Breast epithelium (tissue), 4 donors: ENCODE data around the gene EFNA4. TPM values are rescaled to one million over a fixed set of nuclear protein-coding genes. Genes with fewer than 3 reads are reported as not detected.

ENCODE experiments used
- DNase-seq, 2 donors: peaks; one replicate each; pipeline ENCODE4 v3.0.0-alpha.2; 2019; ENCODE audit warnings: low spot score in 2 of 2
- H3K27ac ChIP-seq, 2 donors: fragments of 200-600 bp; sonication (generic) in 1 of 2; one replicate each; pipeline ENCODE4 v1.5.1; 2016 to 2019; ENCODE audit warnings: mild to moderate bottlenecking in 1 of 2
- H3K27me3 ChIP-seq, 2 donors: fragments of 200-600 bp; sonication (generic) in 1 of 2; one replicate each; pipeline versions ENCODE4 v1.5.1 to v1.6.0; 2017 to 2019; ENCODE audit warnings: control low read depth in 1 of 2, mild to moderate bottlenecking in 1 of 2
- H3K36me3 ChIP-seq: fragments of 200-600 bp; one replicate; pipeline ENCODE4 v1.5.1; 2019
- H3K4me1 ChIP-seq, 2 donors: fragments of 200-600 bp; sonication (generic); one replicate each; pipeline ENCODE4 v1.5.1; 2016 to 2019; ENCODE audit warnings: control low read depth in 1 of 2
- H3K4me3 ChIP-seq, 3 donors: fragments of 200-600 bp; sonication (generic); 1 replicate in 2 of 3; 2 replicates in 1 of 3; pipeline ENCODE4 v1.5.1; 2016 to 2019; ENCODE audit warnings: mild to moderate bottlenecking in 3 of 3, moderate library complexity in 2 of 3
- H3K9me3 ChIP-seq, 2 donors: fragments of 200-600 bp; sonication (generic) in 1 of 2; one replicate each; pipeline ENCODE4 v1.5.1; 2016 to 2019; ENCODE audit warnings: control low read depth in 1 of 2
- POLR2A ChIP-seq: fragments of 450-650 bp; IDR thresholded peaks from one replicate; pipeline ENCODE4 v1.6.1; 2016; ENCODE audit warnings: antibody characterized with exemption, mild to moderate bottlenecking, moderate library complexity
- POLR2AphosphoS5 ChIP-seq, 3 donors: sonication (generic); formaldehyde crosslinking; IDR thresholded peaks; one replicate each; pipeline ENCODE4 v1.6.1; 2017; ENCODE audit warnings: antibody characterized with exemption in 3 of 3
- intact Hi-C: fragments of 100-400 bp; cut with DNase I; formaldehyde crosslinking; loops from one replicate; pipeline ENCODE4 v1.15.1; 2023; ENCODE audit warnings: low total_unique reads
- total RNA-seq, 3 donors: library from RNA; depleted of rRNA; stranded (reverse); fragments of >200 nt; gene quantifications; one replicate each; pipeline ENCODE4 v1.1.0, GENCODE V29; 2016
- TF ChIP-seq, protein P1 (sequence below), 3 donors: fragments of 450-650 bp; IDR thresholded peaks; one replicate each; pipeline ENCODE4 v1.5.1; 2016 to 2017; ENCODE audit warnings: antibody characterized with exemption in 3 of 3, mild to moderate bottlenecking in 3 of 3, moderate library complexity in 3 of 3

Gene EFNA4
- total RNA-seq, 3 donors from 2014 or later: 4.8 to 26.6 (median 23.9) TPM

GRCh38 chr1:155038602-155039307 lies 24.8 kb upstream of the EFNA4 start:
- Histone ChIP-seq H3K27ac (peak overlapping the region; percentile 75 to 90), H3K36me3 (no peaks in the 10 kb centered on the region)
- intact Hi-C loops: no loop called here

GRCh38 chr1:155039308-155039669 lies 24.3 kb upstream of the EFNA4 start:
- no peak overlapping the region for H3K4me3 ChIP-seq
- TF ChIP-seq POLR2AphosphoS5 (IDR thresholded peaks at IDR 0.05) (no peak), POLR2A (no peak)
- TF ChIP-seq, protein P1, sequence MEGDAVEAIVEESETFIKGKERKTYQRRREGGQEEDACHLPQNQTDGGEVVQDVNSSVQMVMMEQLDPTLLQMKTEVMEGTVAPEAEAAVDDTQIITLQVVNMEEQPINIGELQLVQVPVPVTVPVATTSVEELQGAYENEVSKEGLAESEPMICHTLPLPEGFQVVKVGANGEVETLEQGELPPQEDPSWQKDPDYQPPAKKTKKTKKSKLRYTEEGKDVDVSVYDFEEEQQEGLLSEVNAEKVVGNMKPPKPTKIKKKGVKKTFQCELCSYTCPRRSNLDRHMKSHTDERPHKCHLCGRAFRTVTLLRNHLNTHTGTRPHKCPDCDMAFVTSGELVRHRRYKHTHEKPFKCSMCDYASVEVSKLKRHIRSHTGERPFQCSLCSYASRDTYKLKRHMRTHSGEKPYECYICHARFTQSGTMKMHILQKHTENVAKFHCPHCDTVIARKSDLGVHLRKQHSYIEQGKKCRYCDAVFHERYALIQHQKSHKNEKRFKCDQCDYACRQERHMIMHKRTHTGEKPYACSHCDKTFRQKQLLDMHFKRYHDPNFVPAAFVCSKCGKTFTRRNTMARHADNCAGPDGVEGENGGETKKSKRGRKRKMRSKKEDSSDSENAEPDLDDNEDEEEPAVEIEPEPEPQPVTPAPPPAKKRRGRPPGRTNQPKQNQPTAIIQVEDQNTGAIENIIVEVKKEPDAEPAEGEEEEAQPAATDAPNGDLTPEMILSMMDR (IDR thresholded peaks at IDR 0.05): no peak
- DNase-seq: no peak
- intact Hi-C loops: no loop called here
- H3K4me1 ChIP-seq: peaks cover 0 to 8% of the 10 kb centered on the region in 2 donors
- peak overlapping the region; percentile 75 to 90 for H3K27ac ChIP-seq
- no peaks in the 10 kb centered on the region for H3K27me3 ChIP-seq
- H3K9me3 ChIP-seq: no peaks in the 10 kb centered on the region
- H3K36me3 ChIP-seq: no peaks in the 10 kb centered on the region

More at GRCh38 chr1:155038602-155039307, 24.8 kb upstream of the EFNA4 start:
- no peaks in the 10 kb centered on the region for H3K27me3 ChIP-seq
- TF ChIP-seq POLR2AphosphoS5 (IDR thresholded peaks at IDR 0.05) (no peak), POLR2A (no peak)
- TF ChIP-seq, protein P1 (IDR thresholded peaks at IDR 0.05): no peak
- peak in 1 of 2 donors; percentile 82 for DNase-seq
- peaks cover 0 to 8% of the 10 kb centered on the region in 2 donors for H3K4me1 ChIP-seq
- H3K4me3 ChIP-seq: no peak overlapping the region
- no peaks in the 10 kb centered on the region for H3K9me3 ChIP-seq

GRCh38 chr1:155040358-155041093 lies 23.0 kb upstream of the EFNA4 start:
- no peak overlapping the region for H3K4me3 ChIP-seq
- H3K4me1 ChIP-seq: peaks cover 8 to 12% of the 10 kb centered on the region in 2 donors
- TF ChIP-seq, protein P1 (IDR thresholded peaks at IDR 0.05): no peak
- TF ChIP-seq POLR2AphosphoS5 (IDR thresholded peaks at IDR 0.05): no peak
- TF ChIP-seq POLR2A: no peak
- H3K9me3 ChIP-seq: no peaks in the 10 kb centered on the region
- DNase-seq: no peak
- no peak overlapping the region for H3K27ac ChIP-seq
- no peaks in the 10 kb centered on the region for H3K27me3 ChIP-seq
- H3K36me3 ChIP-seq: no peaks in the 10 kb centered on the region
- intact Hi-C loops: no loop called here

DNA sequence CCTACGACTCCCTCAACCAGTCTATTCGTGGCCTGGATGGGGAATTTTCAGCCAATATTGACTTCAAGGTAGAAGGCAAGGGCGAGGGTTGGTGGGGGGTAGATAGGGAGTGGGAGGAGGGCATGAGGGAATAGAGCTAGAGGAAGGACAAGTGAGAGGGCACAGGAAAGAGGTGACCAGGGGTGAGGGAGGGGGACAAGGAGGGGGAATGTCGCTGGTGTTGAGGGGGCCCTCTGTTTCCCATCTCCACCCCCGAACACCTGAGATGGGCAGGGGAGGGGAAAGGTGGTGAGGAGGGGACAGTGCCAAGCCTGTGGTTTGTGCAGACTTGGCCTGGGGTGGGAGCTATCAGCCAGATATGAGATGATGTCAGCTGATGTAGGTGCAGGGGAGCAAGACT lies 20.8 kb upstream of the EFNA4 start:
- DNase-seq: no peak
- intact Hi-C loops: no loop called here
- no peaks in the 10 kb centered on the region for H3K27me3 ChIP-seq
- TF ChIP-seq, protein P1 (IDR thresholded peaks at IDR 0.05): no peak
- TF ChIP-seq POLR2AphosphoS5 (IDR thresholded peaks at IDR 0.05) (no peak), POLR2A (no peak)
- H3K36me3 ChIP-seq: no peaks in the 10 kb centered on the region
- H3K27ac ChIP-seq: no peak overlapping the region
- no peak overlapping the region for H3K4me3 ChIP-seq
- no peaks in the 10 kb centered on the region for H3K9me3 ChIP-seq
- peaks cover 8 to 12% of the 10 kb centered on the region in 2 donors for H3K4me1 ChIP-seq

DNA sequence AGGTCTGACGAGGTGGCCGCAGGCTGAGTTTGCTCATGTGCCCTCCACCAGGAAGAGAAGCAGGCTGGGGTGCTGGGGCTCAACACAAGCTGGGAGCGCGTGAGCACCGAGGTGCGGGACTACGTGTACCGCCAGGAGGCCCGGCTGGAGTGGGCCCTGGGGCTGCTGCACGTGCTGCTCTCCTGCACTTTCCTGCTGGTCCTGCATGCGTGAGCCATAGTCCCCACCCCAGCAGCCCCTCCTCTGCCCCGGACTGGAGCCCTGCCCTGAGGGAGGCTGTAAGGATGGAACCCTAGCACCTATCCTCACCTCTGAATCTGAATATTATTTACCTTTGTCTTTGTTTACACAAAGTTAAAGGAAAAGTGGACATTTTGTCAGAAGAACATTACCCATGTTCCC lies 20.2 kb upstream of the EFNA4 start:
- DNase-seq: no peak
- TF ChIP-seq, protein P1 (IDR thresholded peaks at IDR 0.05): no peak
- TF ChIP-seq POLR2AphosphoS5 (IDR thresholded peaks at IDR 0.05) (no peak), POLR2A (no peak)
- Histone ChIP-seq H3K27me3 (no peaks in the 10 kb centered on the region), H3K4me1 (peaks cover 8 to 12% of the 10 kb centered on the region in 2 donors), H3K4me3 (no peak overlapping the region), H3K27ac (no peak overlapping the region), H3K9me3 (no peaks in the 10 kb centered on the region), H3K36me3 (no peaks in the 10 kb centered on the region)
- intact Hi-C loops: no loop called here
